ENCODE data around the gene CADM3. TPM values are rescaled to one million over a fixed set of nuclear protein-coding genes. Genes with fewer than 3 reads are reported as not detected.

The CADM3 gene
- total RNA-seq, 1 experiment from 2014 or later, result not detected

- peaks cover 23% of the 10 kb centered on the region for H3K27me3 Mint-ChIP-seq (ENCODE audit: insufficient read depth, unreplicated experiment)
Observed at GRCh38 chr1:159161719-159162026, 9.7 kb upstream of the CADM3 start.

GRCh38 chr1:159162516-159163265, 8.7 kb upstream of the CADM3 start:
- H3K9me3 ChIP-seq, result no peaks in the 10 kb centered on the region
- TF ChIP-seq CTCF (IDR thresholded peaks at IDR 0.05; ENCODE audit: insufficient read depth in 1 of 2, low read depth in 1 of 2, low read length in 1 of 2, severe bottlenecking in 1 of 2, unreplicated experiment in 1 of 2), result no peak
- H3K36me3 ChIP-seq (ENCODE audit: control insufficient read depth, insufficient read depth, low read length), result no peaks in the 10 kb centered on the region
- H3K36me3 Mint-ChIP-seq (ENCODE audit: insufficient read depth, unreplicated experiment), result no peaks in the 10 kb centered on the region
- no peaks in the 10 kb centered on the region for H3K27me3 ChIP-seq (replicated peaks; ENCODE audit: control insufficient read depth, insufficient read depth, low read length)
- intact Hi-C loops (cut with micrococcal nuclease; ENCODE audit: unreplicated experiment), result loop anchor here (5.0 kb wide), 2 partner anchors 615 to 630 kb away; no protein-coding TSS in a partner anchor
- DNase-seq, result no peak
- H3K27ac Mint-ChIP-seq (ENCODE audit: unreplicated experiment), result no peak overlapping the region
- no peaks in the 10 kb centered on the region for H3K4me1 Mint-ChIP-seq (ENCODE audit: low read depth, unreplicated experiment)
- H3K9me3 Mint-ChIP-seq (ENCODE audit: unreplicated experiment), result no peaks in the 10 kb centered on the region
- no peak overlapping the region for H3K4me3 Mint-ChIP-seq (ENCODE audit: unreplicated experiment)
- no peak overlapping the region for H3K4me3 ChIP-seq (ENCODE audit: low read depth, low read length)
- H3K27me3 Mint-ChIP-seq (ENCODE audit: insufficient read depth, unreplicated experiment), result peaks cover 18% of the 10 kb centered on the region
- no TSS peak for BruUV-seq (replicated peaks)
- ChIA-PET POLR2A (no interaction called here), CTCF (interaction anchor here (0.5 to 1.4 kb wide), 2 partner anchors 36 to 652 kb away, joined by 3 to 5 read pairs; no protein-coding TSS in a partner anchor)
- H3K4me1 ChIP-seq, result no peaks in the 10 kb centered on the region

More at GRCh38 chr1:159161719-159162026, 9.7 kb upstream of the CADM3 start:
- Mint-ChIP-seq H3K4me3 (ENCODE audit: unreplicated experiment) (no peak overlapping the region), H3K36me3 (ENCODE audit: insufficient read depth, unreplicated experiment) (no peaks in the 10 kb centered on the region), H3K4me1 (ENCODE audit: low read depth, unreplicated experiment) (no peaks in the 10 kb centered on the region), H3K27ac (ENCODE audit: unreplicated experiment) (no peak overlapping the region), H3K9me3 (ENCODE audit: unreplicated experiment) (no peaks in the 10 kb centered on the region)
- ChIA-PET POLR2A (no interaction called here), CTCF (interaction anchor here (1.7 kb wide), 1 partner anchor 36 kb away, joined by 4 read pairs; no protein-coding TSS in a partner anchor)
- DNase-seq, result no peak
- intact Hi-C loops (cut with micrococcal nuclease; ENCODE audit: unreplicated experiment), result loop anchor here (1.0 to 5.0 kb wide), 4 partner anchors 37 to 631 kb away; no protein-coding TSS in a partner anchor
- H3K36me3 ChIP-seq (ENCODE audit: control insufficient read depth, insufficient read depth, low read length), result no peaks in the 10 kb centered on the region
- H3K4me3 ChIP-seq (ENCODE audit: low read depth, low read length), result no peak overlapping the region
- no peak for TF ChIP-seq CTCF (IDR thresholded peaks at IDR 0.05; ENCODE audit: insufficient read depth in 1 of 2, low read depth in 1 of 2, low read length in 1 of 2, severe bottlenecking in 1 of 2, unreplicated experiment in 1 of 2)
- no peaks in the 10 kb centered on the region for H3K9me3 ChIP-seq
- no TSS peak for BruUV-seq (replicated peaks)
- no peaks in the 10 kb centered on the region for H3K27me3 ChIP-seq (replicated peaks; ENCODE audit: control insufficient read depth, insufficient read depth, low read length)
- H3K4me1 ChIP-seq, result no peaks in the 10 kb centered on the region

- CTCF ChIA-PET, result interaction anchor here (1.4 kb wide), 1 partner anchor 34 kb away, joined by 5 read pairs; no protein-coding TSS in a partner anchor
- H3K4me3 ChIP-seq (ENCODE audit: low read depth, low read length), result no peak overlapping the region
- no peaks in the 10 kb centered on the region for H3K27me3 ChIP-seq (replicated peaks; ENCODE audit: control insufficient read depth, insufficient read depth, low read length)
- Mint-ChIP-seq H3K4me3 (ENCODE audit: unreplicated experiment) (no peak overlapping the region), H3K9me3 (ENCODE audit: unreplicated experiment) (no peaks in the 10 kb centered on the region), H3K27ac (ENCODE audit: unreplicated experiment) (no peak overlapping the region), H3K27me3 (ENCODE audit: insufficient read depth, unreplicated experiment) (peaks cover 16% of the 10 kb centered on the region), H3K36me3 (ENCODE audit: insufficient read depth, unreplicated experiment) (no peaks in the 10 kb centered on the region), H3K4me1 (ENCODE audit: low read depth, unreplicated experiment) (no peaks in the 10 kb centered on the region)
- H3K4me1 ChIP-seq, result no peaks in the 10 kb centered on the region
- intact Hi-C loops (cut with micrococcal nuclease; ENCODE audit: unreplicated experiment), result loop anchor here (5.0 kb wide), 2 partner anchors 614 to 629 kb away; no protein-coding TSS in a partner anchor
- no TSS peak for BruUV-seq (replicated peaks)
- POLR2A ChIA-PET, result no interaction called here
- H3K36me3 ChIP-seq (ENCODE audit: control insufficient read depth, insufficient read depth, low read length), result no peaks in the 10 kb centered on the region
- no peak for TF ChIP-seq CTCF (IDR thresholded peaks at IDR 0.05; ENCODE audit: insufficient read depth in 1 of 2, low read depth in 1 of 2, low read length in 1 of 2, severe bottlenecking in 1 of 2, unreplicated experiment in 1 of 2)
- no peaks in the 10 kb centered on the region for H3K9me3 ChIP-seq
- no peak for DNase-seq
Observed at GRCh38 chr1:159163614-159164228, 7.7 kb upstream of the CADM3 start.
